GM12878 (cell line): ENCODE data around the gene TERB1.

Experiments
- EZH2 ChIP-seq: IDR thresholded peaks from 2 replicates; pipeline ENCODE4 v1.6.1; 2012; ENCODE audit warnings: low read depth, mild to moderate bottlenecking, control low read depth, inconsistent platforms, low read length, borderline replicate concordance; ENCODE audit not compliant: control insufficient read depth
- HDAC2 ChIP-seq: fragments of 200-600 bp; sonication (generic); IDR thresholded peaks from 2 replicates; pipeline ENCODE4 v1.6.1; 2017
- NR2C2 ChIP-seq: IDR thresholded peaks from 2 replicates; pipeline ENCODE4 v1.6.1; 2011; ENCODE audit warnings: borderline replicate concordance, low read depth; ENCODE audit not compliant: control insufficient read depth, insufficient read length
- POLR2A ChIP-seq: IDR thresholded peaks from 2 replicates; pipeline ENCODE4 v1.6.1; 2011; ENCODE audit warnings: low read depth, mild to moderate bottlenecking, low read length
- SIX5 ChIP-seq: IDR thresholded peaks from 2 replicates; pipeline ENCODE4 v1.6.1; 2011; ENCODE audit warnings: mild to moderate bottlenecking, low read depth, low read length, moderate library complexity; ENCODE audit not compliant: severe bottlenecking
- SUZ12 ChIP-seq: fragments of 200-600 bp; sonication (generic); IDR thresholded peaks from one replicate; pipeline ENCODE4 v1.6.1; 2018; ENCODE audit warnings: antibody characterized with exemption, mild to moderate bottlenecking; ENCODE audit not compliant: unreplicated experiment
- ZSCAN29 ChIP-seq: fragments of 450-650 bp; IDR thresholded peaks from 2 replicates; pipeline ENCODE4 v1.6.1; 2017; ENCODE audit warnings: mild to moderate bottlenecking, moderate library complexity
- TF ChIP-seq, protein P1 (sequence below), 3 experiments: IDR thresholded peaks in 2 of 3; conservative IDR thresholded peaks in 1 of 3; 2 replicates each; pipeline ENCODE4 v1.5.1; 2011; ENCODE audit warnings: low read depth in 3 of 3, low read length in 3 of 3, mild to moderate bottlenecking in 3 of 3, control low read depth in 2 of 3, moderate library complexity in 2 of 3, inconsistent platforms in 1 of 3, mixed read lengths in 1 of 3; ENCODE audit not compliant: control insufficient read depth in 2 of 3, insufficient read depth in 1 of 3; ENCODE audit errors: extremely low read depth in 1 of 3
- TF ChIP-seq, protein P2 (sequence below): IDR thresholded peaks from 2 replicates; pipeline ENCODE4 v1.6.1; 2011; ENCODE audit warnings: borderline replicate concordance, low read depth, mild to moderate bottlenecking, moderate library complexity, mixed read lengths, low read length; ENCODE audit not compliant: insufficient read depth; ENCODE audit errors: extremely low read length
- TF ChIP-seq, protein P3 (sequence below): fragments of 450-650 bp; IDR thresholded peaks from 2 replicates; pipeline ENCODE4 v1.6.1; 2016; ENCODE audit warnings: mild to moderate bottlenecking

DNA sequence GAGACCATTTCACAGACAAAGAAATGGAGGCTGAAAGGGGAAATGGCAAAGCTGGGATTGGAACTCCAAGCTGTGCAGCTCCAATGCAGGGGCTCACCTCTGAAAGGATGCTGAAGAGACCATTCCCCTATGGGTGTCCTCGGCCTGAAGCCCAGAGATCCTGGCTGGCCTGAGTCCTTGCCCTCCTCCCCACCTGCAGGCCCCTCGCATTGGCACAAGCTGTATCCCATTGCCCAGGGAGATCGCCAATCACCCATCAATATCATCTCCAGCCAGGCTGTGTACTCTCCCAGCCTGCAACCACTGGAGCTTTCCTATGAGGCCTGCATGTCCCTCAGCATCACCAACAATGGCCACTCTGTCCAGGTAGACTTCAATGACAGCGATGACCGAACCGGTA lies 45.4 kb upstream of the TERB1 start:
- no peak for TF ChIP-seq ZSCAN29
- TF ChIP-seq, protein P1, sequence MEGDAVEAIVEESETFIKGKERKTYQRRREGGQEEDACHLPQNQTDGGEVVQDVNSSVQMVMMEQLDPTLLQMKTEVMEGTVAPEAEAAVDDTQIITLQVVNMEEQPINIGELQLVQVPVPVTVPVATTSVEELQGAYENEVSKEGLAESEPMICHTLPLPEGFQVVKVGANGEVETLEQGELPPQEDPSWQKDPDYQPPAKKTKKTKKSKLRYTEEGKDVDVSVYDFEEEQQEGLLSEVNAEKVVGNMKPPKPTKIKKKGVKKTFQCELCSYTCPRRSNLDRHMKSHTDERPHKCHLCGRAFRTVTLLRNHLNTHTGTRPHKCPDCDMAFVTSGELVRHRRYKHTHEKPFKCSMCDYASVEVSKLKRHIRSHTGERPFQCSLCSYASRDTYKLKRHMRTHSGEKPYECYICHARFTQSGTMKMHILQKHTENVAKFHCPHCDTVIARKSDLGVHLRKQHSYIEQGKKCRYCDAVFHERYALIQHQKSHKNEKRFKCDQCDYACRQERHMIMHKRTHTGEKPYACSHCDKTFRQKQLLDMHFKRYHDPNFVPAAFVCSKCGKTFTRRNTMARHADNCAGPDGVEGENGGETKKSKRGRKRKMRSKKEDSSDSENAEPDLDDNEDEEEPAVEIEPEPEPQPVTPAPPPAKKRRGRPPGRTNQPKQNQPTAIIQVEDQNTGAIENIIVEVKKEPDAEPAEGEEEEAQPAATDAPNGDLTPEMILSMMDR (IDR thresholded peaks at IDR 0.05 in 2 of 3, conservative IDR thresholded peaks at IDR 0.05 in 1 of 3; ENCODE audit: control insufficient read depth in 2 of 3, extremely low read depth in 1 of 3, insufficient read depth in 1 of 3, low read depth in 3 of 3, low read length in 3 of 3) = no peak
- TF ChIP-seq HDAC2 = no peak
- no peak for TF ChIP-seq EZH2
- TF ChIP-seq, protein P2, sequence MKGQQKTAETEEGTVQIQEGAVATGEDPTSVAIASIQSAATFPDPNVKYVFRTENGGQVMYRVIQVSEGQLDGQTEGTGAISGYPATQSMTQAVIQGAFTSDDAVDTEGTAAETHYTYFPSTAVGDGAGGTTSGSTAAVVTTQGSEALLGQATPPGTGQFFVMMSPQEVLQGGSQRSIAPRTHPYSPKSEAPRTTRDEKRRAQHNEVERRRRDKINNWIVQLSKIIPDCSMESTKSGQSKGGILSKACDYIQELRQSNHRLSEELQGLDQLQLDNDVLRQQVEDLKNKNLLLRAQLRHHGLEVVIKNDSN = no peak
- TF ChIP-seq POLR2A = no peak
- TF ChIP-seq SUZ12 = no peak
- no peak for TF ChIP-seq NR2C2
- TF ChIP-seq, protein P3, sequence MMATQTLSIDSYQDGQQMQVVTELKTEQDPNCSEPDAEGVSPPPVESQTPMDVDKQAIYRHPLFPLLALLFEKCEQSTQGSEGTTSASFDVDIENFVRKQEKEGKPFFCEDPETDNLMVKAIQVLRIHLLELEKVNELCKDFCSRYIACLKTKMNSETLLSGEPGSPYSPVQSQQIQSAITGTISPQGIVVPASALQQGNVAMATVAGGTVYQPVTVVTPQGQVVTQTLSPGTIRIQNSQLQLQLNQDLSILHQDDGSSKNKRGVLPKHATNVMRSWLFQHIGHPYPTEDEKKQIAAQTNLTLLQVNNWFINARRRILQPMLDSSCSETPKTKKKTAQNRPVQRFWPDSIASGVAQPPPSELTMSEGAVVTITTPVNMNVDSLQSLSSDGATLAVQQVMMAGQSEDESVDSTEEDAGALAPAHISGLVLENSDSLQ = no peak
- no peak for TF ChIP-seq SIX5
